Measurements from ENCODE around the gene TFPI2. TPM values are rescaled to one million over a fixed set of nuclear protein-coding genes. Genes with fewer than 3 reads are reported as not detected.

Gene TFPI2
- total RNA-seq, 2 donors from 2014 or later, result 1.1 to 5.9 TPM

DNA sequence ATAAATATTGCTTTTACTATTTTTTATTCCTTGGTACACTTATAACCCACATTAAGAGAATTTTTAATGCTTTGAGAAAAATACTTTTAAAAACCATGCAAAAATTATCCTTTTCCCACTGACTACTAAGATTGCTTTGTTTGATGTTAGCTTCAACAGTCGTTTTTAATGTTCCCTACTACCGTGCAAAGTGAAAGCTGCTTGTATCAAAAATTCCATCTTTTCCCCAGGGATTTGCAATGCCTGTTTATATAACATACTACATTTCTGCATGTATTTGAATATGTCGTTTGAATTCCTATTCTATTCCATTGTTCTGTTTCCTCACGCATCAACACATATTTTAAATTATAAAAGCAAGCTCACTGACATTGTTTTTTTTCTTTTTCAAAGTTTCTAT is 54.4 kb downstream of the TFPI2 start:
- Histone ChIP-seq H3K9me3 (no peaks in the 10 kb centered on the region), H3K36me3 (no peaks in the 10 kb centered on the region), H3K27me3 (no peaks in the 10 kb centered on the region), H3K27ac (no peak overlapping the region), H3K4me1 (no peaks in the 10 kb centered on the region), H3K4me3 (no peak overlapping the region)
- DNase-seq (ENCODE audit: low spot score), result no peak
- TF ChIP-seq, protein P1, sequence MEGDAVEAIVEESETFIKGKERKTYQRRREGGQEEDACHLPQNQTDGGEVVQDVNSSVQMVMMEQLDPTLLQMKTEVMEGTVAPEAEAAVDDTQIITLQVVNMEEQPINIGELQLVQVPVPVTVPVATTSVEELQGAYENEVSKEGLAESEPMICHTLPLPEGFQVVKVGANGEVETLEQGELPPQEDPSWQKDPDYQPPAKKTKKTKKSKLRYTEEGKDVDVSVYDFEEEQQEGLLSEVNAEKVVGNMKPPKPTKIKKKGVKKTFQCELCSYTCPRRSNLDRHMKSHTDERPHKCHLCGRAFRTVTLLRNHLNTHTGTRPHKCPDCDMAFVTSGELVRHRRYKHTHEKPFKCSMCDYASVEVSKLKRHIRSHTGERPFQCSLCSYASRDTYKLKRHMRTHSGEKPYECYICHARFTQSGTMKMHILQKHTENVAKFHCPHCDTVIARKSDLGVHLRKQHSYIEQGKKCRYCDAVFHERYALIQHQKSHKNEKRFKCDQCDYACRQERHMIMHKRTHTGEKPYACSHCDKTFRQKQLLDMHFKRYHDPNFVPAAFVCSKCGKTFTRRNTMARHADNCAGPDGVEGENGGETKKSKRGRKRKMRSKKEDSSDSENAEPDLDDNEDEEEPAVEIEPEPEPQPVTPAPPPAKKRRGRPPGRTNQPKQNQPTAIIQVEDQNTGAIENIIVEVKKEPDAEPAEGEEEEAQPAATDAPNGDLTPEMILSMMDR (IDR thresholded peaks at IDR 0.05), result no peak

DNA sequence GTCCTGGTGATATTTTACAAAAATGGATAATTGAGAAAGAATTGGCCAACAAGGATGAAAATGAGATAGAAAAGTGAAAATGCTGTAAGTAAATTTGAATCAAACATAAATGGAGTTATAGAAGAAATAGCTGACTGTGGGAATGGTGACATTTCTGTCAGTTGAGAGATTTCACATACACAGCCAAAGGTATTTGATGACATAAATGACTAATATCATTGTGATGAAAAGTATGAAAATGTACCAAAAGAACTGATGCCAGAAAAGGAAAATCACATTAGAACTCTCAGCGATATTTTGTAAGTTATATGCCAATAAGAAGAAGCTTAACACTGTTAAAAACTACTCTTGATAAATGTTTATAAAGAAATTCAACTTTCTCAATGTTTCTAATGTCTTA is 54.9 kb downstream of the TFPI2 start:
- H3K4me3 ChIP-seq, result no peak overlapping the region
- no peaks in the 10 kb centered on the region for H3K9me3 ChIP-seq
- no peaks in the 10 kb centered on the region for H3K4me1 ChIP-seq
- no peak overlapping the region for H3K27ac ChIP-seq
- TF ChIP-seq, protein P1 (IDR thresholded peaks at IDR 0.05), result no peak
- no peaks in the 10 kb centered on the region for H3K27me3 ChIP-seq
- H3K36me3 ChIP-seq, result no peaks in the 10 kb centered on the region
- no peak for DNase-seq (ENCODE audit: low spot score)

Other genes starting within 250 kb of the TFPI2 start
- not detected for gene GNGT1, start 15.8 kb upstream of the TFPI2 start, total RNA-seq
- gene GNG11, start 31.0 kb upstream of the TFPI2 start, total RNA-seq, result 10 to 100 TPM; 18.2 to 21.8 TPM
- gene BET1, start 113.6 kb upstream of the TFPI2 start, total RNA-seq, result 10 to 100 TPM; 10.0 to 14.1 TPM